Myocyte (in vitro differentiated cells): ENCODE results near the gene PPP1R15A. TPM values are rescaled to one million over a fixed set of nuclear protein-coding genes. Genes with fewer than 3 reads are reported as not detected.
"Not testable (repeated sequence)": the region's sequence is repeated elsewhere in the genome, so short reads cannot be mapped to it uniquely, and the experiment has no call there.

Experiments
- DNase-seq: peaks from one replicate; pipeline ENCODE4 v3.0.0-alpha.2; 2012; ENCODE audit warnings: low read depth
- polyA plus RNA-seq: library from polyadenylated mRNA; unstranded; fragments of >200 nt; gene quantifications from one replicate; pipeline ENCODE4 v1.2.1, GENCODE V29; 2012; ENCODE audit warnings: missing spikeins
- total RNA-seq: library from RNA; depleted of rRNA; stranded (reverse); fragments of >200 nt; gene quantifications from 2 replicates; pipeline ENCODE4 v1.2.3, GENCODE V29; 2014

PPP1R15A gene
- total RNA-seq = 62.2 and 81.7 TPM in 2 replicates
- 62.0 TPM for polyA plus RNA-seq

GRCh38 chr19:48872182-48872883 is at the start of gene PPP1R15A:
TSS of gene PPP1R15A (plus strand) at chr19:48872421. CDS start at chr19:48873234, 813 bp downstream.
- DNase-seq = peak; percentile 98

DNA sequence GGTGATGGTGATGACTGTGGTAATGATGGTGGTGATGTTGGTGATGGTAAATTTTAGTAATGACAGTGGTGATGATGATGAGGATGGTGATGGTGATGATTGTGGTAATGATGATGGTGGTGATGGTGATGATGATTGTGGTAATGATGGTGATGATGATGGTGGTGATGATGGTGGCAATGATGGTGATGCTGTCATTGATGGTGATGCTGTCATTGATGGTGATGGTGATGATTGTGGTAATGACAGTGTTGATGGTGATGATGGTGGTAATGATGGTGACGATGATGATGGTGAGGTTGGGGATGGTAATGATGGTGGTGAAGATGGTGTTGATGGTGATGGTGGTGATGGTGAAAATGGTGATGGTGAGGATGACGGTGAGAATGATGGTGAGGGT is 49.7 kb upstream of the PPP1R15A start:
- no peak for DNase-seq

DNA sequence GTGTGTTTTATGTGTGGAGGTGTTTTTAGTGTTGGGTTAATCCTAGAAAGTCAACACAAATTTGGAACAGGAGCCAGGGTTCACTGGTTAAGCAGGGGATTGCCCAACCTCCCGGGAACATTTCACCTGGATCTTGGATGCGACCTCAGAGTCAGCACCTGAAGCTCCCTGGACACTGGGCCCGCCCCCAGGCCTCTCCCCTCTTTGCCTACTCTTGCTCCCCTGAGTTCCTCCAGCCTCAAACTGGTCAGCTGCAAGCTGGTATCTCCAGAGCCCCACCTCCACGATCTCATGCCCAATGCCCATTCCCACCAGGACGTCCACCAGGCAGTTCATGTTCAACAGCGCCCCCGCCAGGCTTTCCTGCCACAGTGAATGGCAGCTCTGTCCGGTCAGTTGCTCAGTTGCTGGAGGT is 45.6 kb upstream of the PPP1R15A start:
- DNase-seq = no peak

GRCh38 chr19:48830088-48830487 is 42.1 kb upstream of the PPP1R15A start:
- no peak for DNase-seq

DNA sequence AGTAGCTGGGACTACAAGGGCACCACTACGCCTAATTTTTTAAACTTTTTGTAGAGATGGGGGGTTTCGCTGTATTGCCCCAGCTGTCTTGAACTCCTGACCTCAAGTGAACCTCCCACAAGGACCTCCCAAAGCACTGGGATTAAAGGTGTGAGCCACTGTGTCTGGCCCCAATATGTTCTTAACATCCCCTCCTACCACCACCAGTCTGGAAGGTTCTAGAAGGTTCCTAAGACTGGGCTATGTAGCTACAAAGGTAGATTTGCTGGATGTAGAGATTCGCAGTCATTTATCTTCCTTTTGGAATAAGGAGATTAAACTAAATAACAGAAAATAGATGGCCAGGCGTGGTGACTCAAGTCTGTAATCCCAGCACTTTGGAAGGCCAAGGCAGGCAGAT is 41.3 kb upstream of the PPP1R15A start:
- DNase-seq = no peak

DNA sequence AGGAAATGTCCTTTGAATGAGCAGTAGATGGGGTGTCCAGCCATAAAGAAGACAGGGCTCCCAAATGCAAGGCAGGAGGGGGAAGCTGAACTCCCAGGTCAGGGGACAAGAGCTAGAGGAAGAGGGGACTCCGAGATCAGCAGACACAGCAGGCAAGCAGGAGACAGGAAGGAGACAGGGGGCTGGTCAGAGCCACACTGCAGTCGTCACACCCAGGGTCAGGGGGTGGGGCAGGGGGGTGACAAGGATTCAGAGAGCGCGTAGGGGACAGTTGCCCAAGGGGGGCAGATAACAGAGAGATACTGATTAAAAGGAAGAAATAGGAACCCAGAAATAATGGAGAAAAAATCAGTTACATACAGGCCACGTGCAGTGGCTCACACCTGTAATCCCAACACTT is 39.2 kb upstream of the PPP1R15A start:
- DNase-seq = no peak

GRCh38 chr19:48833977-48834376 is 38.2 kb upstream of the PPP1R15A start:
- no peak for DNase-seq

DNA sequence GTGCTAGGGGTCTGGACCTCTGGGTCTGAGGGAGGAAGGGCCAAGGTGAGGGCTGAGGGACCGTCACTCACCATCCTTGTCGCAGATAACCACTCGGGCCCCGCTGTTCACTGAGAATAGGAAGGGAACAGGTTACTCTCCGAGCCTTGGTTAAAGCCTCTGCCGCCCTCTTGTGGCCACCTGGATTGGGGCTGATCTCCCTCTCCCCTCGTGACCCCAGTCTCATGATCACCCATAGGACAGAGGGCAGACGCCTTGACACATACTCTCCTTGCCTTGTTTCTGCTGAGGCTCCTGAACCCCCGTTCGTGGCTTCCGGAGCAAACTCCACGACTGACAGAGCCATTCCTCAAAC is 36.5 kb upstream of the PPP1R15A start:
- peak; percentile 86 for DNase-seq

DNA sequence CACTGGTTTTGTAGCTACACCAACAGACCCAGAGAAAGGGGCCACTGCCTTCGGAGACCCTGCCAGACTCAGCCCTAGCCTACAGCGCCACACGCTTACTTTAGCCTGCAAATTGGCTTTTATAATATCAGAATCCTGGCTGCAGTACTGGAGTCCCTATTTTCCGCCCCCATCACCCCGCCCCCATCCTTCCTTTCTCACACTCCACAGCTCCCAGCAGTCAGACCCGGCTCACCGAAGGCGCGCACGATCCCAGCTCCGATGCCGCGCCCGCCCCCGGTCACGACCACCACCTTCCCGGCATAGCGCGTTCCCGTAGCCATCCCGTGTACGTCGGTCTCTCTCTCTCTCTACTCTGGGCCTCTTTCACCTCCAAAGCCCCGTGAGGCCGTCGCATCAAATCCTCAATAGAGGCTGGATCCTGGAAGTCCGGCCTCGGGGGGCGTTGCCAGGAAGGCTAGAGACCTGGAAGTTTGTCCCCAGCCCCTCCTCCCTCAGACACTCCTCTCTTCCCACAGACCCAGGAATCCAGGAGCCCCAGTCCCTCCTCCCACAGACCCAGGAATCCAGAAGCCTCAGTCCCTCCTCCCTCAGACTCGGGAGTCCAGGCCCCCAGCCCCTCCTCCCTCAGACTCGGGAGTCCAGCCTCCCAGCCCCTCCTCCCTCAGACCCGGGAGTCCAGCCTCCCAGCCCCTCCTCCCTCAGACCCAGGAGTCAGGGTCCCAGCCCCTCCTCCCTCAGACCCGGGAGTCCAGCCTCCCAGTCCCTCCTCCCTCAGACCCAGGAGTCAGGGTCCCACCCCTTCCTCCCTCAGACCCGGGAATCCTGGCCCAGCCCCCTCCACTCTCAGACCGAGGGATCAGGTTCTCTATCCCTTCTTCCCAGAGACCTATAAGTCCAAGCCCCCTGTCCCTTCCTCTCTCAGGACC is 35.9 kb upstream of the PPP1R15A start, which contains the start of gene HSD17B14:
TSS of gene HSD17B14 (minus strand) at position 403 of the 929 bp plus-strand sequence. CDS start at position 323, 80 bp downstream.
- no peak for DNase-seq

- DNase-seq = no peak
These were observed 35.1 kb upstream of the PPP1R15A start for GRCh38 chr19:48837051-48837524.

GRCh38 chr19:48837687-48838086 is 34.5 kb upstream of the PPP1R15A start:
- no peak for DNase-seq

DNA sequence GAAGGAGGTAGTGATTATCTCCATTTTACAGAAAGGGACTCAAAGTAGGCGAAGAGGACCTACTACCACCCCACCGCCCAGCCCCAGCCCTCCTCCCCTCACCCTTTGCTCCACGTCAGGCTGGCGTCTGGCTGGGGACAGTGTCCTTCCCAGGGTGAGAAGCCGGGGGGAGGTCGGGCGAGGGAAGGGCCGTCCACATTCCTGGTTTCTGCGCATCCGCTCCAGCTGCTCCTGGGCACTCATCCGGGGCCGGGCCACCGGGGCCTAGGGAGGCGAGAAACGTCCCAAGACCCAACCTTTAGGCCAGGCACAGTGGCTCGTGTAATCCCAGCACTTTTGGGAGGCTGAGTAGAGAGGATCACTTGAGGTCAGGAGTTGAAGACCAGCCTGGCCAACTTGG is 31.2 kb upstream of the PPP1R15A start:
- DNase-seq = no peak

DNA sequence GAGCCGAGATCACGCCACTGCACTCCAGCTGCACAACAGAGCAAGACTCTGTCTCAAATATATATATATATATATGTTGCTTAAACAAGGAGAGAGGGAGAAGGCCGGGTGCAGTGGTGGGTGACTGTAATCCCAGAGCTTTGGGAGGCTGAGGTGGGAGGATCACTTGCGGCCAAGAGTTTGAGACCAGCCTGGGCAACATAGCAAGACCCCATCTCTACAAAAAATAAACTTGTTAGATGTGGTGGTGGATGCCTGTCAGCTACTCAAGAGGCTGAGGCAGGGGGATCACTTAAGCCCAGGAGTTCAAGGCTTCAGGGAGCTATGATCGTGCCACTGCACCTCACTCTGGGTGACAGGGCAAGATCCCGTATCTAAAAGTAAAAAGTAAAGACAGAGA is 30.6 kb upstream of the PPP1R15A start:
- DNase-seq = no peak

GRCh38 chr19:48842789-48843162 is 29.4 kb upstream of the PPP1R15A start:
- DNase-seq = peak; percentile 62

GRCh38 chr19:48844472-48844871 is 27.7 kb upstream of the PPP1R15A start:
- no peak for DNase-seq

GRCh38 chr19:48845384-48845783 is 26.8 kb upstream of the PPP1R15A start:
- no peak for DNase-seq

DNA sequence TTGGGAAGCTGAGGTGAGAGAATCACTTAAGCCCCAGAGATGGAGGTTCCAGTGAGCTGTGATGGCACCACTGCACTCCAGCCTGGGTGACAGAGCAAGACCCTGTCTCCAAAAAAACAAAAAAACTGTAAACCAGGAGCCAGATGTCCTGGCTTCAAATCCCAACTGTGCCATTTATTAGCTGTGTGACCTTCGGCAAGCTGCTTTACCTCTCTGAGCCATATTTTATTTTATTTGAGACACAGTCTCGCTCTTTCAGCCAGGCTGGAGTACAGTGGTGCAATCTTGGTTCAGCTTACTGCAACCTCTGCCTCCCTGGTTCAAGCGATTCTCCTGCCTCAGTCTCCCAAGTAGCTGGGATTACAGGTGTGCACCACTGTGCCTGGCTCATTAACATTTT is 25.6 kb upstream of the PPP1R15A start:
- DNase-seq = not testable (repeated sequence)

- no peak for DNase-seq
These were observed 19.9 kb upstream of the PPP1R15A start for GRCh38 chr19:48852292-48852691.

- no peak for DNase-seq
These were observed 18.7 kb upstream of the PPP1R15A start for GRCh38 chr19:48853483-48853882.

DNA sequence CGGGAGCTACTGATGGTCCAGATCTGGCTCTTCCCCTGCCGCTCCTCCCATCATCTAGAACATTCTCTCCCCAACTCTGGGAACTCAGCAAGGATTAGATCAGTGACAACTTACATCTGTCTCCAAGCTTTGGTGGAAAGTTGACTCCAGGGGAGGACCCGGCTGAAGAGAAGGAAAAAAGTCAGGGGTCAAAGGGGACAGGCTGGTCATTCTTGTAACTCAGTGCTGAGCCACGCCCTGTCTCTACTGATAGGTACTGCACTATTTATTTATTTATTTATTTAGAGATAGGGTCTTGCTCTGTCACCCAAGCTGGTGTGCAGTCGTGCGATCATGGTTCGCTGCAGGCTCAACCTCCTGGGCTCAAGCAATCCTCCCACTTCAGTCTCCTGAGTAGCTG is 18.1 kb upstream of the PPP1R15A start:
- DNase-seq = no peak

DNA sequence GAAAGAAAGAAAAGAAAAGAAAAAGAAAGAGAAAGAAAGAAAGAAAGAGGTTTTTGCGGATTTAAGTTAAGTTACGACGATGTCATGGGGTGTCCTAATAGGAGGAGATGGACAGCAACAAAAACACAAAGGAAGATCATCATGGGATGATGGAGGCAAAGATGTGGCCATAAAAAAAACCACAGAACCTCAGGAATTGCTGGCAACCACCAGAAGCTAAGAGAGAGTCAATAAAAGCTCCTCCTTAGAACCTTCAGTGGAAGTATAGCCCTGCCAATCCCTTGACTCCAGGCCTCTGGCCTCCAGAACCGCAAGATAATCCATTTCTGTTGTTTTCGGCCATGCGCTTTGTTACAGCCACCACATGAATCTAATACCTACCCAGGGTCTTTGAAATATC is 15.3 kb upstream of the PPP1R15A start:
- peak; percentile 86 for DNase-seq
